Endothelial cell of umbilical vein (primary cell): ENCODE results near the gene TMEM9B.

ENCODE experiments used
- EZH2 ChIP-seq: IDR thresholded peaks from 2 replicates; pipeline ENCODE4 v1.6.1; 2012; ENCODE audit warnings: borderline replicate concordance, low read depth, mild to moderate bottlenecking, moderate library complexity, low read length, inconsistent platforms; ENCODE audit not compliant: severe bottlenecking
- GATA2 ChIP-seq: IDR thresholded peaks from 2 replicates; pipeline ENCODE4 v1.7.0; 2011; ENCODE audit warnings: low read depth, mild to moderate bottlenecking, moderate library complexity, mixed read lengths, low read length; ENCODE audit not compliant: insufficient read length, insufficient read depth
- JUN ChIP-seq: IDR thresholded peaks from 2 replicates; pipeline ENCODE4 v1.6.1; 2011; ENCODE audit warnings: borderline replicate concordance, low read depth; ENCODE audit not compliant: insufficient read length, insufficient read depth
- MYC ChIP-seq: IDR thresholded peaks from one replicate; pipeline ENCODE4 v1.6.1; 2011; ENCODE audit warnings: mild to moderate bottlenecking, low read depth, low read length
- POLR2A ChIP-seq: IDR thresholded peaks from 2 replicates; pipeline ENCODE4 v1.6.1; 2012; ENCODE audit warnings: low read depth, mild to moderate bottlenecking, control low read depth, low read length
- POLR2AphosphoS5 ChIP-seq: IDR thresholded peaks from 2 replicates; pipeline ENCODE4 v1.6.1; 2012; ENCODE audit warnings: low read depth, mild to moderate bottlenecking, control low read depth, low read length, moderate library complexity; ENCODE audit not compliant: insufficient read depth
- TF ChIP-seq, protein P1 (sequence below), 2 donors: IDR thresholded peaks; 1 replicate in 1 of 2; 2 replicates in 1 of 2; pipeline ENCODE4 v1.5.1; 2011; ENCODE audit warnings: low read length in 2 of 2, mild to moderate bottlenecking in 2 of 2, moderate library complexity in 2 of 2, control low read depth in 1 of 2, inconsistent platforms in 1 of 2, low read depth in 1 of 2; ENCODE audit not compliant: insufficient read depth in 1 of 2; ENCODE audit errors: extremely low read depth in 1 of 2
- TF ChIP-seq, protein P2 (sequence below): IDR thresholded peaks from 2 replicates; pipeline ENCODE4 v1.6.1; 2011; ENCODE audit not compliant: insufficient read depth, insufficient read length

DNA sequence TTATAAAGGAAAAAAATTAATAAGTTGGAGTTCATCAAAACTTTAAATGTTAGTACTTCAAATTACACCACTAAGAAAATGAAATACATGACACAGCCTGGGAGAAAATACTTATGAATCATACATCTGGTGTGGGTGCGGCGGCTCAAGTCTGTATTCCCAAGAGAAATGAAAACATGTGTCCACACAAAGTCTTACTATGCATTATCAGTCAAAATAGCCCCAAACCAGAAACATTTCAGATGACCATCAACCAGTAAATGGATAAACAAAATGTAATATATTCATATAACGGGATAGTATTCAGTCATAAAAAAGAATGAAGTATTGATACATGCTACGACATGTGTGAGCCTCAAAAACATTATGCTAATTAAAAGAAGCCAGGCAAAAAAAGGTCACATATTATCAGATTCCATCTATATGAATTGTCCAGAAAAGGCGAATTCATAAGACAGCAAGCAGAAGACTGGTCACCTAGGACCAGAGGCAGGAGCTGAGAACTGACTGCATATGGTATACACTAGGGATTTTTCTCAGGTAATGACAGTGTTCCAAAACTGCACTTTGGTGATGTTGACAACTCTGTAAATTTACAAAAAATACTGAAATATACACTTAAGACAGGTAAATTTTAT lies 58.6 kb downstream of the TMEM9B start:
- TF ChIP-seq EZH2 (no peak), POLR2AphosphoS5 (no peak), POLR2A (no peak), JUN (no peak), GATA2 (no peak), MYC (no peak)
- TF ChIP-seq, protein P1, sequence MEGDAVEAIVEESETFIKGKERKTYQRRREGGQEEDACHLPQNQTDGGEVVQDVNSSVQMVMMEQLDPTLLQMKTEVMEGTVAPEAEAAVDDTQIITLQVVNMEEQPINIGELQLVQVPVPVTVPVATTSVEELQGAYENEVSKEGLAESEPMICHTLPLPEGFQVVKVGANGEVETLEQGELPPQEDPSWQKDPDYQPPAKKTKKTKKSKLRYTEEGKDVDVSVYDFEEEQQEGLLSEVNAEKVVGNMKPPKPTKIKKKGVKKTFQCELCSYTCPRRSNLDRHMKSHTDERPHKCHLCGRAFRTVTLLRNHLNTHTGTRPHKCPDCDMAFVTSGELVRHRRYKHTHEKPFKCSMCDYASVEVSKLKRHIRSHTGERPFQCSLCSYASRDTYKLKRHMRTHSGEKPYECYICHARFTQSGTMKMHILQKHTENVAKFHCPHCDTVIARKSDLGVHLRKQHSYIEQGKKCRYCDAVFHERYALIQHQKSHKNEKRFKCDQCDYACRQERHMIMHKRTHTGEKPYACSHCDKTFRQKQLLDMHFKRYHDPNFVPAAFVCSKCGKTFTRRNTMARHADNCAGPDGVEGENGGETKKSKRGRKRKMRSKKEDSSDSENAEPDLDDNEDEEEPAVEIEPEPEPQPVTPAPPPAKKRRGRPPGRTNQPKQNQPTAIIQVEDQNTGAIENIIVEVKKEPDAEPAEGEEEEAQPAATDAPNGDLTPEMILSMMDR (IDR thresholded peaks at IDR 0.05; ENCODE audit: extremely low read depth in 1 of 2, insufficient read depth in 1 of 2, low read depth in 1 of 2, low read length in 2 of 2), result no peak
- TF ChIP-seq, protein P2, sequence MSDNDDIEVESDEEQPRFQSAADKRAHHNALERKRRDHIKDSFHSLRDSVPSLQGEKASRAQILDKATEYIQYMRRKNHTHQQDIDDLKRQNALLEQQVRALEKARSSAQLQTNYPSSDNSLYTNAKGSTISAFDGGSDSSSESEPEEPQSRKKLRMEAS, result no peak
